ENCODE data around the gene DCLK1.

- TF ChIP-seq CTCF (conservative IDR thresholded peaks at IDR 0.05 in 1 of 2, IDR thresholded peaks at IDR 0.05 in 1 of 2; ENCODE audit: low read depth in 1 of 2, low read length in 2 of 2) (no peak), EZH2 (IDR thresholded peaks at IDR 0.05; ENCODE audit: low read length, missing control alignments) (no peak)
Observed at GRCh38 chr13:35856084-35856483, 275.1 kb downstream of the DCLK1 start.
